GM21367 (cell line): ENCODE measurements around the gene ADGRG6.
A peak's percentile ranks its signal among the peaks of the same experiment; 100 is the strongest.

ENCODE experiments used
- ATAC-seq: cut with Tn5 transposase; IDR thresholded peaks from one replicate; pipeline ENCODE4 v1.9.1; 2021; ENCODE audit not compliant: unreplicated experiment

ADGRG6 gene

GRCh38 chr6:142374091-142374770 is 72.4 kb downstream of the ADGRG6 start:
- no peak for ATAC-seq

- no peak for ATAC-seq
These were observed 73.3 kb downstream of the ADGRG6 start for GRCh38 chr6:142374965-142375733.

GRCh38 chr6:142376115-142376514 is 74.3 kb downstream of the ADGRG6 start:
- no peak for ATAC-seq

- ATAC-seq, result no peak
These were observed 75.1 kb downstream of the ADGRG6 start for GRCh38 chr6:142376800-142377496.

GRCh38 chr6:142377497-142377848 is 75.7 kb downstream of the ADGRG6 start:
- no peak for ATAC-seq

GRCh38 chr6:142378138-142378875 is 76.5 kb downstream of the ADGRG6 start:
- ATAC-seq, result no peak

- no peak for ATAC-seq
These were observed 78.8 kb downstream of the ADGRG6 start for GRCh38 chr6:142380626-142381025.

GRCh38 chr6:142381181-142381580 is 79.4 kb downstream of the ADGRG6 start:
- no peak for ATAC-seq

GRCh38 chr6:142381845-142382378 is 80.1 kb downstream of the ADGRG6 start:
- ATAC-seq, result no peak

- ATAC-seq, result no peak
These were observed 82.9 kb downstream of the ADGRG6 start for GRCh38 chr6:142384519-142385254.

GRCh38 chr6:142385352-142385751 is 83.5 kb downstream of the ADGRG6 start:
- no peak for ATAC-seq

- no peak for ATAC-seq
These were observed 84.8 kb downstream of the ADGRG6 start for GRCh38 chr6:142386657-142387056.

GRCh38 chr6:142387997-142388815 is 86.4 kb downstream of the ADGRG6 start:
- ATAC-seq, result no peak

GRCh38 chr6:142395266-142395665 is 93.5 kb downstream of the ADGRG6 start:
- ATAC-seq, result no peak

- peak; percentile 97 for ATAC-seq
These were observed 94.0 kb downstream of the ADGRG6 start for GRCh38 chr6:142395768-142396231.

GRCh38 chr6:142398353-142398752 is 96.5 kb downstream of the ADGRG6 start:
- ATAC-seq, result no peak

GRCh38 chr6:142399739-142400138 is 97.9 kb downstream of the ADGRG6 start:
- no peak for ATAC-seq

GRCh38 chr6:142400495-142400894 is 98.7 kb downstream of the ADGRG6 start:
- no peak for ATAC-seq

GRCh38 chr6:142401838-142402237 is 100.0 kb downstream of the ADGRG6 start:
- ATAC-seq, result no peak
